NT2/D1 (cell line): ENCODE data around the gene ARHGAP42.

Experiments
- DNase-seq: peaks from one replicate; pipeline ENCODE4 v3.0.0-alpha.2; 2011; ENCODE audit warnings: low read depth, low spot score
- H3K27me3 ChIP-seq: 2 replicates; pipeline ENCODE4 v1.6.0; 2011; ENCODE audit warnings: mild to moderate bottlenecking; ENCODE audit not compliant: insufficient read length, insufficient read depth
- H3K36me3 ChIP-seq: 2 replicates; pipeline ENCODE4 v1.6.1; 2011; ENCODE audit warnings: mild to moderate bottlenecking, low read length, mixed read lengths; ENCODE audit not compliant: insufficient read depth, insufficient read length
- H3K4me1 ChIP-seq: 2 replicates; pipeline ENCODE4 v1.5.1; 2011; ENCODE audit not compliant: insufficient read depth, insufficient read length
- H3K4me3 ChIP-seq: 2 replicates; pipeline ENCODE4 v1.5.1; 2011; ENCODE audit warnings: low read depth; ENCODE audit not compliant: insufficient read length
- H3K9ac ChIP-seq: 2 replicates; pipeline ENCODE4 v1.6.0; 2011; ENCODE audit warnings: low read depth; ENCODE audit not compliant: insufficient read length
- H3K9me3 ChIP-seq: 2 replicates; pipeline ENCODE4 v1.5.1; 2011; ENCODE audit warnings: mild to moderate bottlenecking, low read length; ENCODE audit not compliant: insufficient read depth
- SUZ12 ChIP-seq: IDR thresholded peaks from 2 replicates; pipeline ENCODE4 v1.6.1; 2011; ENCODE audit not compliant: insufficient read length, insufficient read depth; ENCODE audit errors: extremely low read depth
- YY1 ChIP-seq: IDR thresholded peaks from 2 replicates; pipeline ENCODE4 v1.6.1; 2011; ENCODE audit not compliant: insufficient read length, insufficient read depth
- ZNF274 ChIP-seq: IDR thresholded peaks from 2 replicates; pipeline ENCODE4 v1.6.1; 2011; ENCODE audit warnings: mild to moderate bottlenecking, low read depth, low read length

ARHGAP42 gene

GRCh38 chr11:100800202-100800601 is 113.1 kb downstream of the ARHGAP42 start:
- TF ChIP-seq SUZ12 (no peak), ZNF274 (no peak), YY1 (no peak)
- Histone ChIP-seq H3K27me3 (no peaks in the 10 kb centered on the region), H3K9ac (no peak overlapping the region), H3K4me3 (no peak overlapping the region), H3K9me3 (no peaks in the 10 kb centered on the region), H3K4me1 (no peaks in the 10 kb centered on the region), H3K36me3 (no peaks in the 10 kb centered on the region)
- no peak for DNase-seq

GRCh38 chr11:100801225-100801999 is 114.3 kb downstream of the ARHGAP42 start:
- TF ChIP-seq YY1 (no peak), SUZ12 (no peak)

GRCh38 chr11:100805506-100806199 is 118.6 kb downstream of the ARHGAP42 start:
- no peak for DNase-seq
- H3K9me3 ChIP-seq = no peaks in the 10 kb centered on the region
- no peak overlapping the region for H3K9ac ChIP-seq
- H3K36me3 ChIP-seq = no peaks in the 10 kb centered on the region
- no peak overlapping the region for H3K4me3 ChIP-seq
- H3K27me3 ChIP-seq = no peaks in the 10 kb centered on the region
- H3K4me1 ChIP-seq = no peaks in the 10 kb centered on the region
- no peak for TF ChIP-seq ZNF274
- TF ChIP-seq YY1 = no peak
- no peak for TF ChIP-seq SUZ12

More at GRCh38 chr11:100801225-100801999, 114.3 kb downstream of the ARHGAP42 start:
- Histone ChIP-seq H3K36me3 (no peaks in the 10 kb centered on the region), H3K9ac (no peak overlapping the region), H3K4me1 (no peaks in the 10 kb centered on the region), H3K4me3 (no peak overlapping the region), H3K9me3 (no peaks in the 10 kb centered on the region), H3K27me3 (no peaks in the 10 kb centered on the region)
- no peak for DNase-seq

GRCh38 chr11:100806296-100806695 is 119.2 kb downstream of the ARHGAP42 start:
- no peak for DNase-seq
- Histone ChIP-seq H3K9ac (no peak overlapping the region), H3K4me1 (no peaks in the 10 kb centered on the region), H3K27me3 (no peaks in the 10 kb centered on the region), H3K4me3 (no peak overlapping the region), H3K9me3 (no peaks in the 10 kb centered on the region), H3K36me3 (no peaks in the 10 kb centered on the region)
- no peak for TF ChIP-seq ZNF274
- TF ChIP-seq YY1 = no peak
- TF ChIP-seq SUZ12 = no peak

- Histone ChIP-seq H3K36me3 (no peaks in the 10 kb centered on the region), H3K27me3 (no peaks in the 10 kb centered on the region), H3K4me3 (no peak overlapping the region), H3K4me1 (no peaks in the 10 kb centered on the region), H3K9ac (no peak overlapping the region), H3K9me3 (no peaks in the 10 kb centered on the region)
- TF ChIP-seq ZNF274 = no peak
- TF ChIP-seq YY1 = no peak
- no peak for TF ChIP-seq SUZ12
- no peak for DNase-seq
These were observed 121.9 kb downstream of the ARHGAP42 start for GRCh38 chr11:100808904-100809491.

GRCh38 chr11:100810146-100810545 is 123.1 kb downstream of the ARHGAP42 start:
- Histone ChIP-seq H3K4me1 (no peaks in the 10 kb centered on the region), H3K36me3 (no peaks in the 10 kb centered on the region), H3K9me3 (no peaks in the 10 kb centered on the region), H3K27me3 (no peaks in the 10 kb centered on the region), H3K9ac (no peak overlapping the region), H3K4me3 (no peak overlapping the region)
- TF ChIP-seq YY1 (no peak), ZNF274 (no peak), SUZ12 (no peak)
- DNase-seq = no peak

- H3K4me3 ChIP-seq = no peak overlapping the region
- no peak overlapping the region for H3K9ac ChIP-seq
- no peaks in the 10 kb centered on the region for H3K27me3 ChIP-seq
- no peaks in the 10 kb centered on the region for H3K36me3 ChIP-seq
- H3K4me1 ChIP-seq = no peaks in the 10 kb centered on the region
- TF ChIP-seq YY1 (no peak), ZNF274 (no peak), SUZ12 (no peak)
- H3K9me3 ChIP-seq = no peaks in the 10 kb centered on the region
- no peak for DNase-seq
These were observed 123.6 kb downstream of the ARHGAP42 start for GRCh38 chr11:100810666-100811065.
